HG03039 (cell line): Measurements from ENCODE around the gene AP1G2.
"Not testable (repeated sequence)": the region's sequence is repeated elsewhere in the genome, so short reads cannot be mapped to it uniquely, and the experiment has no call there.

ENCODE experiments used
- ATAC-seq: cut with Tn5 transposase; IDR thresholded peaks from one replicate; pipeline ENCODE4 v1.9.1; 2021; ENCODE audit warnings: mild to moderate bottlenecking, moderate library complexity; ENCODE audit not compliant: unreplicated experiment

The AP1G2 gene

GRCh38 chr14:23567186-23568020 is at the start of gene AP1G2:
AP1G2 (minus strand) TSS chr14:23567791; CDS start chr14:23567314, 477 bp downstream.
- ATAC-seq, result peak; percentile 80

- ATAC-seq, result no peak
Observed at GRCh38 chr14:23615856-23616255, 48.3 kb upstream of the AP1G2 start.

- no peak for ATAC-seq
Observed at GRCh38 chr14:23614395-23614828, 46.8 kb upstream of the AP1G2 start.

GRCh38 chr14:23613242-23614070 is 45.9 kb upstream of the AP1G2 start:
- ATAC-seq, result no peak

GRCh38 chr14:23612802-23613201 is 45.2 kb upstream of the AP1G2 start:
- ATAC-seq, result no peak

GRCh38 chr14:23612354-23612732 is 44.8 kb upstream of the AP1G2 start:
- no peak for ATAC-seq

- no peak for ATAC-seq
Observed at GRCh38 chr14:23610815-23611289, 43.3 kb upstream of the AP1G2 start.

GRCh38 chr14:23610090-23610814 is 42.7 kb upstream of the AP1G2 start:
- ATAC-seq, result no peak

- ATAC-seq, result not testable (repeated sequence)
Observed at GRCh38 chr14:23609411-23610089, 42.0 kb upstream of the AP1G2 start.

- ATAC-seq, result no peak
Observed at GRCh38 chr14:23609001-23609400, 41.4 kb upstream of the AP1G2 start.

GRCh38 chr14:23608454-23608853 is 40.9 kb upstream of the AP1G2 start:
- ATAC-seq, result no peak

GRCh38 chr14:23605931-23606585 is 38.5 kb upstream of the AP1G2 start:
- peak; percentile 78 for ATAC-seq

- no peak for ATAC-seq
Observed at GRCh38 chr14:23604675-23605170, 37.1 kb upstream of the AP1G2 start.

GRCh38 chr14:23604148-23604547 is 36.6 kb upstream of the AP1G2 start:
- no peak for ATAC-seq

- ATAC-seq, result no peak
Observed at GRCh38 chr14:23603103-23603502, 35.5 kb upstream of the AP1G2 start.

- ATAC-seq, result no peak
Observed at GRCh38 chr14:23602181-23603095, 34.8 kb upstream of the AP1G2 start.

- no peak for ATAC-seq
Observed at GRCh38 chr14:23601845-23602180, 34.2 kb upstream of the AP1G2 start.

GRCh38 chr14:23601424-23601823 is 33.8 kb upstream of the AP1G2 start:
- ATAC-seq, result no peak

GRCh38 chr14:23600806-23601205 is 33.2 kb upstream of the AP1G2 start:
- no peak for ATAC-seq
